ENCODE measurements around the gene KCNMA1. TPM values are rescaled to one million over a fixed set of nuclear protein-coding genes. Genes with fewer than 3 reads are reported as not detected.

The KCNMA1 gene
- total RNA-seq, 2 donors from 2014 or later: 29.1 to 37.9 TPM

DNA sequence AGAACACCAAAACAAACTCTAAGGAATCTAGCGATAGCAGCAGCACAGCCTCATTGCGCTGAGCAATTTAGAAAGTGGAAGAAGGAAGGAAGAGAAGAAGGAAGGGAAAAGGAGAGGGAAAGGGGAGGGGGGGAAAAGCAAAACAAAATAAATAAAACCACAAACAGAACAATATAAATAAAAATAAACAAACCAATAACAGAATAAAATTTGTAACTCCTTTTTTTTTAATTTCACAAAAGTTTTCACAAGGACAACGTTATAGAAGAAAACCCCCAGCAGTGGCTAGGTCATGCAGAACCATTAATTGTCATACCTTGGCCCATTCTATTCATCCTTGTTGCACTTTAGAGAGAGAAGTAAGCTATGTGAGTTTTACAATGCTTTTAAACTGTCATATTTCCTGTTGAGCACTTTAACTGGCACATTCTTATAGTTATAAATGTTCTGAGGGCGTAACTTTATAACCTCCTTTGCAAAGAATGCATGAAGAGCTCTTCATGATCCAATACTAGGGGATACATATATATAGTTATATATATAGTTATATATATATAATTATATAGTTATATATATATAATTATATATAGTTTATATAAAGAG lies 752.8 kb downstream of the KCNMA1 start:
- no peak overlapping the region for H3K4me3 ChIP-seq
- TF ChIP-seq, protein P1, sequence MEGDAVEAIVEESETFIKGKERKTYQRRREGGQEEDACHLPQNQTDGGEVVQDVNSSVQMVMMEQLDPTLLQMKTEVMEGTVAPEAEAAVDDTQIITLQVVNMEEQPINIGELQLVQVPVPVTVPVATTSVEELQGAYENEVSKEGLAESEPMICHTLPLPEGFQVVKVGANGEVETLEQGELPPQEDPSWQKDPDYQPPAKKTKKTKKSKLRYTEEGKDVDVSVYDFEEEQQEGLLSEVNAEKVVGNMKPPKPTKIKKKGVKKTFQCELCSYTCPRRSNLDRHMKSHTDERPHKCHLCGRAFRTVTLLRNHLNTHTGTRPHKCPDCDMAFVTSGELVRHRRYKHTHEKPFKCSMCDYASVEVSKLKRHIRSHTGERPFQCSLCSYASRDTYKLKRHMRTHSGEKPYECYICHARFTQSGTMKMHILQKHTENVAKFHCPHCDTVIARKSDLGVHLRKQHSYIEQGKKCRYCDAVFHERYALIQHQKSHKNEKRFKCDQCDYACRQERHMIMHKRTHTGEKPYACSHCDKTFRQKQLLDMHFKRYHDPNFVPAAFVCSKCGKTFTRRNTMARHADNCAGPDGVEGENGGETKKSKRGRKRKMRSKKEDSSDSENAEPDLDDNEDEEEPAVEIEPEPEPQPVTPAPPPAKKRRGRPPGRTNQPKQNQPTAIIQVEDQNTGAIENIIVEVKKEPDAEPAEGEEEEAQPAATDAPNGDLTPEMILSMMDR (IDR thresholded peaks at IDR 0.05): no peak
- WGBS: 64% methylated on average over 4 of the region's 4 CpGs
- H3K36me3 ChIP-seq: no peaks in the 10 kb centered on the region
- DNase-seq (ENCODE audit: low spot score): no peak
- intact Hi-C loops (cut with DNase I): no loop called here
- no peak overlapping the region for H3K27ac ChIP-seq
- no peaks in the 10 kb centered on the region for H3K9me3 ChIP-seq
- no peaks in the 10 kb centered on the region for H3K4me1 ChIP-seq (replicated peaks)
- no peaks in the 10 kb centered on the region for H3K27me3 ChIP-seq (replicated peaks; ENCODE audit: insufficient read depth)

DNA sequence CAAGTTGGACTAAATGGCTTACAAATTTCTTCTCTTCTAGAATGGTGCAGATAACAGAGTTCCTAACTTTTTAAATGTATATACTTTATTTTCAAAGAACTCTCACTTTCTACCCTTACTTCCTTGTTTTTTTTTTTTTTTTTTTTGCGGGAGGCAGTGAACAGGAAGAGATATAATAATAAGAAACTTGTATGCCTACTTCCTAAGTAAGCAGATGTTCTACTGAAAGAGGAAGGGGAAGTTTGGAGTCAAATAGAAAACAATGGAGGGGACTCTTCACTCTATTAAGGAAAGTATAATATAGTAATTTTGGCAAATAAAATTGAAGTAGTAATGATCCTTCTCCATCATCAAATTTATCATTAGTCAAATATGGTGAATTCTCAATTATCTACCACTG lies 754.0 kb downstream of the KCNMA1 start:
- Histone ChIP-seq H3K27me3 (replicated peaks; ENCODE audit: insufficient read depth) (no peaks in the 10 kb centered on the region), H3K4me3 (no peak overlapping the region), H3K36me3 (no peaks in the 10 kb centered on the region), H3K27ac (no peak overlapping the region), H3K4me1 (replicated peaks) (no peaks in the 10 kb centered on the region), H3K9me3 (no peaks in the 10 kb centered on the region)
- DNase-seq (ENCODE audit: low spot score): no peak
- intact Hi-C loops (cut with DNase I): no loop called here
- WGBS: 65% methylated on average over 1 of the region's 1 CpG
- no peak for TF ChIP-seq POLR2A (IDR thresholded peaks at IDR 0.05)

DNA sequence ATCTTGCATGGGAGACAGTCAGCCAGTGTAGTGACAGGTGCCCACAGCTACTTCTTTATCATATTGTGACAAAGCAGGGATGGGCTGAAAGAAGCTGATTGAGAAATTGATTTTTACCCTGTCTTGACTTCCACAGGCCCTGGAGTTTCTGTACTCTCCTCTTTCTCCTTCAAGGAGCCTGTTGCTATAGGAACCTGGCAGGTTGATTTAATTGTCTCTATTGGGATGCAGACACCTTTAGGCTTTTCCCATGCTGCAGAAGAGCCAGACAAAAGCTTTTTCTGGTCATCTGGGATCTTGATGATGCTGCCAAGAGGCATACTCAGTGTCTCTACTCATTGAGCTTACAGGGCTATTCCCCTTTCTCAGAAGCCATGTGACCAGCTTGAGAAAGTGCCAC lies 754.8 kb downstream of the KCNMA1 start:
- Histone ChIP-seq H3K4me1 (replicated peaks) (no peaks in the 10 kb centered on the region), H3K27me3 (replicated peaks; ENCODE audit: insufficient read depth) (no peaks in the 10 kb centered on the region), H3K27ac (no peak overlapping the region), H3K9me3 (no peaks in the 10 kb centered on the region), H3K4me3 (no peak overlapping the region), H3K36me3 (no peaks in the 10 kb centered on the region)
- no peak for TF ChIP-seq POLR2AphosphoS5 (IDR thresholded peaks at IDR 0.05)
- no peak for TF ChIP-seq POLR2A (IDR thresholded peaks at IDR 0.05)
- TF ChIP-seq, protein P1 (IDR thresholded peaks at IDR 0.05): no peak
- intact Hi-C loops (cut with DNase I): no loop called here
- no peak for DNase-seq (ENCODE audit: low spot score)

DNA sequence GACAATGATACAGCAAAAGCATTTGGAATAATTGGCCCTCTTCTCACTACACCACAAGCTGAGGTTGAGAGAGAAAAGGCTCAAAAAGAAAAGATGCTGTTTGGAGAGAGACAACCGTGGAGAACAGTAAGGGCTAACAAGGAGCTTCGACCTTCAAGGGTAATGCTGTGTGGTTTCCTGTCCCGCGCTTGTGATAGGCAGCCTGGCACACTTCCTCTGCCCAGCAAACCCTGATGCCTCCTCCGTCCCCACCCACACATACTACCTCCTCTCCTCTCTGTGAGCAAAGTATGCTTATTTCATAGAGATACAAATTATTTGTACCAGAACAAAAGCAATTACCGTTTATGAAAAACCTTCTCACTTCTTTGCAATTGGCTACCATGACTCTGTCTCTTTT lies 755.4 kb downstream of the KCNMA1 start:
- intact Hi-C loops (cut with DNase I): no loop called here
- TF ChIP-seq POLR2A (IDR thresholded peaks at IDR 0.05): no peak
- TF ChIP-seq POLR2AphosphoS5 (IDR thresholded peaks at IDR 0.05): no peak
- TF ChIP-seq, protein P1 (IDR thresholded peaks at IDR 0.05): no peak
- Histone ChIP-seq H3K4me1 (replicated peaks) (no peaks in the 10 kb centered on the region), H3K9me3 (no peaks in the 10 kb centered on the region), H3K27ac (no peak overlapping the region), H3K4me3 (no peak overlapping the region), H3K27me3 (replicated peaks; ENCODE audit: insufficient read depth) (no peaks in the 10 kb centered on the region), H3K36me3 (no peaks in the 10 kb centered on the region)
- 86% methylated on average over 6 of the region's 6 CpGs for WGBS
- DNase-seq (ENCODE audit: low spot score): no peak

DNA sequence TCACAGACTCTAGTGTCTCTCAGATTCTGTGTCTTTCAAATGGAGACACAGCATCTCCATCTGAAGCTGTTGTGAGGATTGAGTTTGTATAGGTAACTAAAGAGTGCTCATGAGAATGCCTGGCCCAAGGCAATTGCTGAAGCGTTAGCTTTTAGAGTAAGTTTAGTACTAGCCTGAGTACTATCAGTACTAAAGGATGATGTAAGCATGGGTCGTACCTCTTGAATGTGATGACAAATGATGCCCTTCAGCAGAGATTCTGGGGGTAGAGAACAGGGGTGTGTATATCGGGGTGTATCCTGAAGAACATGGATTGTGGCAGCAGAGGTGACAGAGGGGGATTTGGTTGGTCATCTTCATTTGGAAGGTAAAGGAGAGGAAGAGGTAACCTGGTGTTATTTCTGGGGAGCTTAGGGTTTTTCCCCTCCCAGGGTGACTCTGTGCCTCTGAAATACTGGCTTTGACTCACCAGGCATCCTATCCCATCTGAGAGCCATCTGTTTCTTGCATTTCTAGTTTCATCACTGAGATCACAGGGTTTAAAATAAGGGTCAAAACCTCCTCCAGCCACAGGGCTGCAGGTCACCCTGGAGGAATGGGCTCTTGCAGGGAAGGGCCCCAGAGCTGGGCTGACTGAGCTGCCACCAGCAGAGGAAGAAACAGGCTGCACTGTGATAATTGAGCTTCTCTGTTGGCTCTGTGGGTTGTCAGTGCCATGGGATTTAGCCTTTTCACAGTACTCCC lies 756.0 kb downstream of the KCNMA1 start:
- Histone ChIP-seq H3K9me3 (no peaks in the 10 kb centered on the region), H3K4me3 (no peak overlapping the region), H3K4me1 (replicated peaks) (no peaks in the 10 kb centered on the region), H3K27ac (no peak overlapping the region), H3K36me3 (no peaks in the 10 kb centered on the region), H3K27me3 (replicated peaks; ENCODE audit: insufficient read depth) (no peaks in the 10 kb centered on the region)
- no peak for DNase-seq (ENCODE audit: low spot score)
- intact Hi-C loops (cut with DNase I): no loop called here
- TF ChIP-seq, protein P1 (IDR thresholded peaks at IDR 0.05): no peak
- TF ChIP-seq POLR2AphosphoS5 (IDR thresholded peaks at IDR 0.05) (no peak), POLR2A (IDR thresholded peaks at IDR 0.05) (no peak)
- 92% methylated on average over 3 of the region's 3 CpGs for WGBS
